ENCODE measurements around the gene EPB41.
"Not testable (repeated sequence)": the region's sequence is repeated elsewhere in the genome, so short reads cannot be mapped to it uniquely, and the experiment has no call there.

Gene EPB41

GRCh38 chr1:29064064-29064463 is 149.7 kb downstream of the EPB41 start:
- no peak overlapping the region for H3K18ac ChIP-seq (ENCODE audit: low read length)
- no peak overlapping the region for H2BK15ac ChIP-seq (replicated peaks; ENCODE audit: low read depth)
- H2BK120ac ChIP-seq (ENCODE audit: low read depth, low read length) = no peak overlapping the region
- no CpG with 5 or more reads among the region's 1 CpG for WGBS (ENCODE audit: extremely low coverage, insufficient coverage, low lambda C conversion rate)
- H2BK5ac ChIP-seq (ENCODE audit: low read length) = no peak overlapping the region
- H3K27ac ChIP-seq (ENCODE audit: low read depth, low read length) = no peak overlapping the region
- H4K8ac ChIP-seq (ENCODE audit: low read depth, low read length) = no peak overlapping the region
- no peaks in the 10 kb centered on the region for H3K27me3 ChIP-seq (ENCODE audit: insufficient read depth, low read length, poor library complexity)
- no peak overlapping the region for H3K4me3 ChIP-seq (ENCODE audit: low read length)
- H4K5ac ChIP-seq (ENCODE audit: low read length) = no peak overlapping the region
- H3K4me1 ChIP-seq (ENCODE audit: control insufficient read depth, low read depth, low read length) = no peaks in the 10 kb centered on the region
- no peak for DNase-seq
- no peak overlapping the region for H3K56ac ChIP-seq (ENCODE audit: low read length)
- H2AK5ac ChIP-seq (ENCODE audit: low read length) = no peak overlapping the region
- no peak overlapping the region for H3K4me2 ChIP-seq (ENCODE audit: low read length)
- no peaks in the 10 kb centered on the region for H3K36me3 ChIP-seq (ENCODE audit: control insufficient read depth, insufficient read depth, low read length)
- no peak overlapping the region for H3K4ac ChIP-seq (ENCODE audit: low read depth, low read length)
- H3K79me1 ChIP-seq (ENCODE audit: low read length) = no peaks in the 10 kb centered on the region
- no peak overlapping the region for H3K9ac ChIP-seq (ENCODE audit: low read length)
- no peaks in the 10 kb centered on the region for H3K79me2 ChIP-seq (ENCODE audit: control insufficient read depth, insufficient read depth, low read length)
- H3K23ac ChIP-seq (ENCODE audit: low read length) = no peak overlapping the region

GRCh38 chr1:29077155-29077554 is 162.8 kb downstream of the EPB41 start:
- Histone ChIP-seq H2BK120ac (ENCODE audit: low read depth, low read length) (no peak overlapping the region), H4K5ac (ENCODE audit: low read length) (no peak overlapping the region), H2BK5ac (ENCODE audit: low read length) (no peak overlapping the region), H3K4me1 (ENCODE audit: control insufficient read depth, low read depth, low read length) (no peaks in the 10 kb centered on the region), H3K4me3 (ENCODE audit: low read length) (no peak overlapping the region), H3K27me3 (ENCODE audit: insufficient read depth, low read length, poor library complexity) (no peaks in the 10 kb centered on the region), H3K56ac (ENCODE audit: low read length) (no peak overlapping the region), H3K18ac (ENCODE audit: low read length) (no peak overlapping the region), H4K8ac (ENCODE audit: low read depth, low read length) (no peak overlapping the region), H3K9ac (ENCODE audit: low read length) (no peak overlapping the region), H2AK5ac (ENCODE audit: low read length) (no peak overlapping the region), H3K79me1 (ENCODE audit: low read length) (no peaks in the 10 kb centered on the region), H3K4me2 (ENCODE audit: low read length) (no peak overlapping the region), H3K23ac (ENCODE audit: low read length) (no peak overlapping the region), H3K27ac (ENCODE audit: low read depth, low read length) (no peak overlapping the region), H3K79me2 (ENCODE audit: control insufficient read depth, insufficient read depth, low read length) (no peaks in the 10 kb centered on the region), H3K36me3 (ENCODE audit: control insufficient read depth, insufficient read depth, low read length) (no peaks in the 10 kb centered on the region), H2BK15ac (replicated peaks; ENCODE audit: low read depth) (no peak overlapping the region), H3K4ac (ENCODE audit: low read depth, low read length) (no peak overlapping the region)
- no CpG with 5 or more reads among the region's 2 CpGs for WGBS (ENCODE audit: extremely low coverage, insufficient coverage, low lambda C conversion rate)
- no peak for DNase-seq

GRCh38 chr1:29079916-29080629 is 165.7 kb downstream of the EPB41 start:
- H3K27ac ChIP-seq (ENCODE audit: low read depth, low read length); H3K4me2 ChIP-seq (ENCODE audit: low read length); H3K36me3 ChIP-seq (ENCODE audit: control insufficient read depth, insufficient read depth, low read length); H3K79me2 ChIP-seq (ENCODE audit: control insufficient read depth, insufficient read depth, low read length); H4K5ac ChIP-seq (ENCODE audit: low read length); H3K56ac ChIP-seq (ENCODE audit: low read length); H3K4ac ChIP-seq (ENCODE audit: low read depth, low read length); H2BK120ac ChIP-seq (ENCODE audit: low read depth, low read length); H4K8ac ChIP-seq (ENCODE audit: low read depth, low read length); H3K4me1 ChIP-seq (ENCODE audit: control insufficient read depth, low read depth, low read length); H3K79me1 ChIP-seq (ENCODE audit: low read length); H2AK5ac ChIP-seq (ENCODE audit: low read length); H3K4me3 ChIP-seq (ENCODE audit: low read length); H3K27me3 ChIP-seq (ENCODE audit: insufficient read depth, low read length, poor library complexity); H3K9ac ChIP-seq (ENCODE audit: low read length); H3K23ac ChIP-seq (ENCODE audit: low read length); H3K18ac ChIP-seq (ENCODE audit: low read length); H2BK5ac ChIP-seq (ENCODE audit: low read length); H2BK15ac ChIP-seq (replicated peaks; ENCODE audit: low read depth); DNase-seq: not testable (repeated sequence)
- no CpG with 5 or more reads among the region's 16 CpGs for WGBS (ENCODE audit: extremely low coverage, insufficient coverage, low lambda C conversion rate)

GRCh38 chr1:29081201-29081600 is 166.8 kb downstream of the EPB41 start:
- WGBS (ENCODE audit: extremely low coverage, insufficient coverage, low lambda C conversion rate) = no CpG with 5 or more reads among the region's 3 CpGs
- no peak for DNase-seq

GRCh38 chr1:29082519-29082918 is 168.2 kb downstream of the EPB41 start:
- H3K27me3 ChIP-seq (ENCODE audit: insufficient read depth, low read length, poor library complexity) = no peaks in the 10 kb centered on the region
- H4K8ac ChIP-seq (ENCODE audit: low read depth, low read length) = no peak overlapping the region
- H2BK5ac ChIP-seq (ENCODE audit: low read length) = no peak overlapping the region
- H3K23ac ChIP-seq (ENCODE audit: low read length) = no peak overlapping the region
- no peak overlapping the region for H4K5ac ChIP-seq (ENCODE audit: low read length)
- no peak overlapping the region for H3K56ac ChIP-seq (ENCODE audit: low read length)
- H2BK15ac ChIP-seq (replicated peaks; ENCODE audit: low read depth) = no peak overlapping the region
- no peaks in the 10 kb centered on the region for H3K79me1 ChIP-seq (ENCODE audit: low read length)
- H3K79me2 ChIP-seq (ENCODE audit: control insufficient read depth, insufficient read depth, low read length) = no peaks in the 10 kb centered on the region
- no peaks in the 10 kb centered on the region for H3K4me1 ChIP-seq (ENCODE audit: control insufficient read depth, low read depth, low read length)
- H2AK5ac ChIP-seq (ENCODE audit: low read length) = no peak overlapping the region
- no peak overlapping the region for H3K4me2 ChIP-seq (ENCODE audit: low read length)
- no peak overlapping the region for H3K9ac ChIP-seq (ENCODE audit: low read length)
- no peak overlapping the region for H3K18ac ChIP-seq (ENCODE audit: low read length)
- no peak overlapping the region for H3K27ac ChIP-seq (ENCODE audit: low read depth, low read length)
- no peak overlapping the region for H3K4ac ChIP-seq (ENCODE audit: low read depth, low read length)
- H3K4me3 ChIP-seq (ENCODE audit: low read length) = no peak overlapping the region
- no peak for DNase-seq
- H3K36me3 ChIP-seq (ENCODE audit: control insufficient read depth, insufficient read depth, low read length) = no peaks in the 10 kb centered on the region
- WGBS (ENCODE audit: extremely low coverage, insufficient coverage, low lambda C conversion rate) = no CpG with 5 or more reads among the region's 3 CpGs
- H2BK120ac ChIP-seq (ENCODE audit: low read depth, low read length) = no peak overlapping the region

More at GRCh38 chr1:29081201-29081600, 166.8 kb downstream of the EPB41 start:
- no peak overlapping the region for H2AK5ac ChIP-seq (ENCODE audit: low read length)
- H3K79me2 ChIP-seq (ENCODE audit: control insufficient read depth, insufficient read depth, low read length) = no peaks in the 10 kb centered on the region
- H2BK5ac ChIP-seq (ENCODE audit: low read length) = no peak overlapping the region
- H3K18ac ChIP-seq (ENCODE audit: low read length) = no peak overlapping the region
- H3K4me3 ChIP-seq (ENCODE audit: low read length) = no peak overlapping the region
- H4K8ac ChIP-seq (ENCODE audit: low read depth, low read length) = no peak overlapping the region
- no peak overlapping the region for H2BK15ac ChIP-seq (replicated peaks; ENCODE audit: low read depth)
- H3K4me2 ChIP-seq (ENCODE audit: low read length) = no peak overlapping the region
- no peak overlapping the region for H2BK120ac ChIP-seq (ENCODE audit: low read depth, low read length)
- H3K79me1 ChIP-seq (ENCODE audit: low read length) = no peaks in the 10 kb centered on the region
- H4K5ac ChIP-seq (ENCODE audit: low read length) = no peak overlapping the region
- no peak overlapping the region for H3K56ac ChIP-seq (ENCODE audit: low read length)
- H3K36me3 ChIP-seq (ENCODE audit: control insufficient read depth, insufficient read depth, low read length) = no peaks in the 10 kb centered on the region
- no peaks in the 10 kb centered on the region for H3K27me3 ChIP-seq (ENCODE audit: insufficient read depth, low read length, poor library complexity)
- H3K23ac ChIP-seq (ENCODE audit: low read length) = no peak overlapping the region
- no peak overlapping the region for H3K4ac ChIP-seq (ENCODE audit: low read depth, low read length)
- H3K9ac ChIP-seq (ENCODE audit: low read length) = no peak overlapping the region
- H3K27ac ChIP-seq (ENCODE audit: low read depth, low read length) = no peak overlapping the region
- H3K4me1 ChIP-seq (ENCODE audit: control insufficient read depth, low read depth, low read length) = no peaks in the 10 kb centered on the region
